HL-60 (cell line): ENCODE results near the gene OGG1.

ENCODE experiments used
- GABPA ChIP-seq: IDR thresholded peaks from 2 replicates; pipeline ENCODE4 v1.6.1; 2012; ENCODE audit warnings: low read depth
- POLR2AphosphoS5 ChIP-seq: IDR thresholded peaks from 2 replicates; pipeline ENCODE4 v1.6.1; 2012; ENCODE audit warnings: low read depth
- SPI1 ChIP-seq: IDR thresholded peaks from 2 replicates; pipeline ENCODE4 v1.6.1; 2012; ENCODE audit warnings: low read depth, mild to moderate bottlenecking, borderline replicate concordance
- TF ChIP-seq, protein P1 (sequence below): IDR thresholded peaks from one replicate; pipeline ENCODE4 v1.5.1; 2011; ENCODE audit warnings: low read length, control low read depth, inconsistent platforms; ENCODE audit not compliant: insufficient read depth

GRCh38 chr3:9730657-9731205 is 19.0 kb upstream of the OGG1 start:
- TF ChIP-seq, protein P1, sequence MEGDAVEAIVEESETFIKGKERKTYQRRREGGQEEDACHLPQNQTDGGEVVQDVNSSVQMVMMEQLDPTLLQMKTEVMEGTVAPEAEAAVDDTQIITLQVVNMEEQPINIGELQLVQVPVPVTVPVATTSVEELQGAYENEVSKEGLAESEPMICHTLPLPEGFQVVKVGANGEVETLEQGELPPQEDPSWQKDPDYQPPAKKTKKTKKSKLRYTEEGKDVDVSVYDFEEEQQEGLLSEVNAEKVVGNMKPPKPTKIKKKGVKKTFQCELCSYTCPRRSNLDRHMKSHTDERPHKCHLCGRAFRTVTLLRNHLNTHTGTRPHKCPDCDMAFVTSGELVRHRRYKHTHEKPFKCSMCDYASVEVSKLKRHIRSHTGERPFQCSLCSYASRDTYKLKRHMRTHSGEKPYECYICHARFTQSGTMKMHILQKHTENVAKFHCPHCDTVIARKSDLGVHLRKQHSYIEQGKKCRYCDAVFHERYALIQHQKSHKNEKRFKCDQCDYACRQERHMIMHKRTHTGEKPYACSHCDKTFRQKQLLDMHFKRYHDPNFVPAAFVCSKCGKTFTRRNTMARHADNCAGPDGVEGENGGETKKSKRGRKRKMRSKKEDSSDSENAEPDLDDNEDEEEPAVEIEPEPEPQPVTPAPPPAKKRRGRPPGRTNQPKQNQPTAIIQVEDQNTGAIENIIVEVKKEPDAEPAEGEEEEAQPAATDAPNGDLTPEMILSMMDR = no peak
- TF ChIP-seq SPI1 (no peak), POLR2AphosphoS5 (no peak), GABPA (no peak)
